Stimulated activated CD4-positive, alpha-beta T cell treated with anti-CD3 and anti-CD28 coated beads, Interleukin-4, amount 100 ng/mL, for 4 hours (primary cell): Measurements from ENCODE around the gene TRIM66.
A peak's percentile ranks its signal among the peaks of the same experiment; 100 is the strongest.

Experiments
- DNase-seq, 2 experiments: peaks; one replicate each; pipeline ENCODE4 v3.0.0-alpha.2; 2020

TRIM66 gene

GRCh38 chr11:8682303-8683114, at the start of gene TRIM66, which contains the start of gene RPL27A:
TRIM66 (minus strand) TSS chr11:8682665; CDS start chr11:8672274, 10,391 bp downstream.
RPL27A (plus strand) TSS chr11:8682792; CDS start chr11:8682814, 22 bp downstream.
- DNase-seq, result peak; percentile 97 to 99

DNA sequence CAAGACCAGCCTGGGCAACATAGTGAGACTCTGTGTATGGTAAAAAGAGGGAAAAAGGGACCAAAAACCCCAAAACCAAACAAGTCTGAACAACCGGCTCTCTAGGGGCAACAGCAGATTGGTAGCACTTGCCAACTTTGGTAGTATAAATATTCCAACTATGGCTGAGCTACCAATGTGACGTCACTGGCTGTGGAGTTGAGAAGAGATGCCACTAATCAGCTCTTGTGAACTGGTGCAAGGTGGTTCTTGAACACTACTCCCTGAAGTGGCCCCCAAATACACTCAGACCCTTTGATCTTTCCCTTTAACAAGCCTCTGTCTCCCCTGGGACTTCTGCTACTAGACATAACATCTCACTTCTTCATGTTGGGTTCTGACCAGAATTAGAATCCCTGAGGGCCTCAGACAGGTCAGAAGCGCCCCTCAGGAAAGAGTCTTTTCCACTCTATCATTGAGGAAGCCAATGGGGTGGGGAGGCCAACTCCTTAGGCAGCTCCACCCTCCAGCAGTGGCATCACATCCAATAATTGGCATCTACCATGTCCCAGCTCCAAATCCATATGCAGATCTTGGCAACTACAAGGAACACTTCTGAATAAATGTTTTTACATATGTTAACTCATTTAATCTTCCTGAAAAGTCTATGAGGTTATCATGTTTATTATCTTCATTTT, 49.3 kb upstream of the TRIM66 start:
- no peak for DNase-seq

DNA sequence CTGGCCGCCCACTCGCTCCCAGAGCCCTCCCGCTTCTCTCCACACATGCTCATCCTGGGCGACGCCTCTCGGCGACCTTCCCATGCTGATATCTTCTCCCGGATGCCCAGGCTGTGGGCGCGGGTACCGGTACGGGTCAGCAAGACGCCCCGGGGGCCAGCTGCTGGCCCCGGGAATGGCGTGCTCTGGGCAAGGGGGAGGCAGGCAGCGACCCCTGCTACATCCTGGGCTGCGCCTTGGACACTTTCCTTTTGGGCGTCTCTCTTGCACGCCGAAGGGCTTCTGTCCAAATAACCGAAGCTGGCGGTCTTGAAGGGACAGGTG, 48.2 kb upstream of the TRIM66 start:
- DNase-seq, result no peak

DNA sequence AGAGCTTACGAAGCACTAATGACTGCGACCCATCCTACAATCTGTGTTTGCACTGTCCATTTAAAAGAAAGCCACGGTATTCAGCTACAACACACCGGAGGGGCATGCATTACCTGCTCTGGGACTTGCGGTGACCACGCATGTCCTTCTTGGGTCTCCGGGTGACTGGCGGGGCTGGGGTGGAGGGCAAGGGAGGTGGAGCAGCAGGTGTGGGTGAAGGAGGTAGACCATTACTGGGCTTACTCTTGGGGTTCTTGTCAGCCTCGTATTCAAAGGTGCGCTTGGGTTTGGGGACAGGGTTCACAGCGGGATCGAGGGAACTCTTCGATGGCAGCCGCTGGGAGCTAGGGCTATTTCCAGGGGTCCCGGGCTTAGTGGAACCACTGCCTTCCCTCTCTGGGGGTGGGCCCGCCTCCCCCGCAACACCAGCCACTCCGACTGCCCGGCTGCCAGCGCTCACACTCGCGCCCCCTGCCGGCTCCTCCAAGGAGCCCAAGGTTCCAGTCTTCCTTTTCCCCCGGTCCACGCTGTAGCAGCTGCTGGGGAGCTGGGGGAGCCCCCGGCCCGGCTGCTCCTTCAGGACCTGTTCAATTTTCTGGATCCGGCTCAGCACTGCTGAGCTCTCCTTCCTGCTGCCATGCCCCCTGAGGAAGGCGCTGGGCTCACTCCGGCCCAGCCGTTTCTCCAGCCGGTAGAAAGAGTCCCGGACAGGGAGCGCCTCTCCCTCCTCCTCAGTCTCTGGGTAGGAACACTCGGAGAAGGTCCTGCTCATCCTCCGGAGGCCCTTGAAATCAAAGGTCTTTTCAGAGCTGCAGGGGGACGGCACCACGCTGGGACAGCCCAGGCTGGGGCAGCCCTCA, 47.6 kb upstream of the TRIM66 start:
- no peak for DNase-seq

DNA sequence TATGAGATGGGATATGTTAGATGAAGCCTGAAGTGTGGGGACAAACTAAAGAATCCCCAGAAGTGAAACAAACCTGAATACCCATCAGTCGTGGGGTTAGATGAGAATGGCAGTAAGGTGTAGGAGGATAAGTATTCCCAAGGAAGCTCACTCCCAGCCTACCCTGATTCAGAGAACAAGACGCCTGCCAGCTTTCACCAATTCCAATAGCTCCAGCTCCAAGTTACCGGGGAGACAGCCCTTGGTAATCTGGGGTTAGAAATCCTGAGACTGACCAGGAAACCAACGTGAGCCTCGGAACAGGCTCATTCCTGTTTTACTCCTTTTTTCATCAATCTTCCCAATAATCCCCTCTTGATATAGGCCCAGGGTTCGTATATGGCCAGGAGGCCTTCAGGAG, 46.6 kb upstream of the TRIM66 start:
- no peak for DNase-seq

DNA sequence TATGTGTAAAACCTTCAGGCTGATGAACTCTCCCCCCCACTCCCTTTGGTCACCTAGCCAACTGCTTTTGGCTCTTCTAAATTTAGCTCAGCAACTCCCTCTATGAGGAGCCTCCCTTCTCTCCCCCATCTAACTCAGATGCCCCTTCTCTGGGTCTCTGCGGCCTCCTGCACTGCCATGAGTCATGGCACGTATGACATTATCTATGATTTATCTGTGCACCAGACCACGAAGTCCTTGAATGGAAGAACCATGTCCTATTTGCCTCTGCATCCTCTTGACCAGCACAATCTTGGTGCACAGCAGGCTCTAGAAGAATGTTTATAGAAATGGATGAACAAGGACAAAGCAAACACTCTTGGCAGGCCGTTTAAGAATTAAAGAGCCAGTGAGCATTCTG, 46.1 kb upstream of the TRIM66 start:
- no peak for DNase-seq

DNA sequence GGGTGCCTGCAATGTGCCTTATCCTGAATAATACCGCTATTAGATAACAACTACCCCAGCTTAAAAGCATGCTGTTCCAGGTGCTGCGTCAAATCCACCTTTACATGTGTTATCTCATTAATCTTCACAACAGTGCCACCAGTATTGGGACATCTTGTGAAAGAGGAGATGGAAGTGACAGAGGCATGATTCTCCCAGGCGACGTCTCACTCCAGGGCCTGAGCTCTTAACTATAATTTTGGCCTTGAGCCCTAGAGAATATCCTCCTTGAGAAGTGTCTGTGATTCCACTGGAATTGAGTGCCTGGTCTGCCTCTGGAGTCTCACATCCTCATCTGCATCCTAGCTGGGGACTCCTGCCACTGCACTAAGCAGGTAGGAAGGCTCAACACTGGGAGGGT, 43.9 kb upstream of the TRIM66 start:
- DNase-seq, result no peak

DNA sequence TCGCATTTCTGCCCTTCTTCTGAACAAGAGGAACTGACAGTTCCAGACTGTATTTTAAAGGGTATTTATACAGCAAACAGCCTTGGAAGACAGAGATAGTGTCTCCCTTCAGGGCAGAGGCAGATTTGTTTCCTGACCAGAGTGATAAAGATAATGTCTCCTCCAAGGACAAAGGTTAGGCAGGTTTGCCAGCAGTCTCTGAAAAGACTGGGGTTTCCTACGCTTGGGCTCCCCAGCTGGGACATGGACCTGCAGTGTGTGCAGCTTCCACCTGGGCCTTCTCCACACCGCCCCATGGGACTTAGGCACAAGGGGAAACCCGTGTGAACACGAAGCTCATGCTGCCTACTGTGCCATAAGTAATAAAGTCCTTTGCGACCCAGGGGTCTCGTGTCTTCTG, 42.2 kb upstream of the TRIM66 start:
- no peak for DNase-seq

DNA sequence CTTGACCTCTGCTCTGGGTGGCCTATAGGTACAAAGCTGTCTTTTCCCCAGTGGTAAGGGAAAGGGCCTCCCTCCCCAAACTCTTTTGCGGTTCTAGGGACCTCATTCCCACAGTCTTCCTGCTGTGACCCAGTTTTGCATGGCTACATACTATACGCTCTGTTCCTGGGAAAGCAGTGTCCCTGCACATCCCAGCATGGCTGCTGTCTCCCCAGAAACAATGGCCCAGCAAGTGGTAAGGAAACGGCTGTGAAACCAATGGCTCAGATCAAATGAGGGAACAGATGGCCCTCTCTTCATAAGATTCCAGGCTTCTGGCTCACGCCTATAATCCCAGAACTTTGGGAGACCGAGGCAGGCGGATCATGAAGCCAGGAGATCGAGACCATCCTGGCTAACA, 41.2 kb upstream of the TRIM66 start:
- no peak for DNase-seq

GRCh38 chr11:8722809-8723208, 40.3 kb upstream of the TRIM66 start:
- DNase-seq, result no peak

- DNase-seq, result no peak
These were observed 39.4 kb upstream of the TRIM66 start for GRCh38 chr11:8721609-8722500.

GRCh38 chr11:8720868-8721608, 38.6 kb upstream of the TRIM66 start:
- no peak for DNase-seq

- DNase-seq, result no peak
These were observed 37.9 kb upstream of the TRIM66 start for GRCh38 chr11:8720352-8720751.

DNA sequence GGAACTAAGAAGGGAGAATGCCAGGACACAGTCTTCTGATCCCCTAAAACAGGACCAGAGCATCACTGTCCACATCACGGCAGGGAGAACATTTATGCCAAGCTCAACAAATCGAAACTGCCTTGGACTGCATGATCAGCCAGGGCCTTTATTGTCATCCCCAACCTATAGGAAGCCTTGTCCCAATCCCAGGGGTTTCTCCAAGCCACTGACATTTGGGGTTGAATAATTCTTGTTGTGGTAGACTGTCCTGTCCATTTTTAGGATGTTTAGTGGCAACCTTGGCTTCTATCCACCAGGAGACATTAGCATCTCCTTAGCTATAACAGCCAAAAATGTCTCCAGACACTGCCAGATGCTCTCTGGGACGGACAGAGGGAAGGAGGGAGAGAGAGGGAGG, 37.3 kb upstream of the TRIM66 start:
- no peak for DNase-seq

DNA sequence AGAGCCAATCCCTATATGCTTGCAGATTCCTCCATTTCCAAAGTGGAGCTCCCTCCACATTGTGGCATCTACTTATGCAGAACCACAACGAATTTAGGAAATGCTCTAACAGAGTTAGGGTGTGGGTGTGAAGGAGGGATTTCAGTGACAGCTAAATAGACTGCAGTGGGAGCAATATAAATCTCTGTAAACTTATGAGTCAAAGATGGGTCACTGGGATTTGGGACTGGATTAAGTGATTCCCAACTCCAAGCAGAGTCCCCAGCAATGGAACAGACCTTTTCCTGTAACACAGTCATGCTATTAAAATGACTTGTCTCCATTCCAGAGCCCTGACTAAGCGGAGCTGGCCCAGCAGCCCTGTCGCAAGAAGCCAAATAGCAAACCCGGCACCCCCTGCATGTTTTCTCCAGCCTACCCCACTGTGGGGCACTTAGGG, 36.8 kb upstream of the TRIM66 start:
- no peak for DNase-seq

- DNase-seq, result no peak
These were observed 35.6 kb upstream of the TRIM66 start for GRCh38 chr11:8717876-8718753.

- no peak for DNase-seq
These were observed 35.0 kb upstream of the TRIM66 start for GRCh38 chr11:8717544-8717875.

DNA sequence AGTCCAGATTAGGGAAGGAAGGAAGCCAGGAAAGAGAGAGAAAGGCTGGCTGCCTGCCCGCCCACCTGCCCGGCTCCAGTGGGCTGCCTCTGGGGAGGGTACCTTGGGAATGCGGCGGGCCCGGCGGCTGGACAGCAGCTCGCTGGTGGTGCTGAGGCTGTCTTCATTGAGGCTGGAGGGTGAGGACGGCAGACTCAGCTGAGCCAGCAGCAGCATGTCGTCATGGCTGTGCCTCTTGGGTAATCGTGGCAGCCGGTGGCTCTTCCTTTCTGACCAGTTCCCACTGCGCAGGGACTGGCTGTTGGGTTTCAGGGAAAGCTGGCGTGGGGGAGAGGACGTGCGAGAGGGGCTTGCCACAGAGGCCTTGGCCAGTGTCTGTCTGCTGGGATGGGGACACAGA, 33.0 kb upstream of the TRIM66 start:
- DNase-seq, result no peak

DNA sequence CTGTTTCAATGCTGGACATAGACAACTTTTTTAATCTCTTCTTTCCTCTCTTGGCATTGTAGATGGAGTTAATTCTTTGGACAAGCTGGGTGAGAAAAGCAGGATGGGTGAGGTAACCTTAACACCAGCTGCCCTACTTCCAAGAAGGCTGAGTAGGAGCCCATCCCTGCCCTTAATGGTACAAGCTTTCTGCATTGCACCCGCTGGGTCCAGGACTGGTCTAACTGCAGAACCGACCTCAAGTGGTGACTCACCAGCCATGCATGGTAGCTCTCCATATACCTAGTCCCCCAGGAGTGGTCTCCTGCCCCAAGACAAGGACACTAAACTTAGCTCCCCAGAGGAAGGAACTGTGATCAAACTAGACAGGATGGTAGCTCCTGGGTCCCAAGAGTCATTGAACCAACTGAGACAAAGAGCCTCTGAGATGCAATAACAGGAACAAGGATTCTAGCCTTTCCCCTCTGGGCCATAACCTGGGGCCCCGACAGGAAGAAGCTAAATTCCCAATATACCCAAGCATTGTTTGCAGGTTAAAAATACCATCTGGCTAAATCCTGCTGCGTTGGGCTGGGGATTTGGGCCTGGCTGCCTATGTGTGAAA, 32.3 kb upstream of the TRIM66 start:
- no peak for DNase-seq

DNA sequence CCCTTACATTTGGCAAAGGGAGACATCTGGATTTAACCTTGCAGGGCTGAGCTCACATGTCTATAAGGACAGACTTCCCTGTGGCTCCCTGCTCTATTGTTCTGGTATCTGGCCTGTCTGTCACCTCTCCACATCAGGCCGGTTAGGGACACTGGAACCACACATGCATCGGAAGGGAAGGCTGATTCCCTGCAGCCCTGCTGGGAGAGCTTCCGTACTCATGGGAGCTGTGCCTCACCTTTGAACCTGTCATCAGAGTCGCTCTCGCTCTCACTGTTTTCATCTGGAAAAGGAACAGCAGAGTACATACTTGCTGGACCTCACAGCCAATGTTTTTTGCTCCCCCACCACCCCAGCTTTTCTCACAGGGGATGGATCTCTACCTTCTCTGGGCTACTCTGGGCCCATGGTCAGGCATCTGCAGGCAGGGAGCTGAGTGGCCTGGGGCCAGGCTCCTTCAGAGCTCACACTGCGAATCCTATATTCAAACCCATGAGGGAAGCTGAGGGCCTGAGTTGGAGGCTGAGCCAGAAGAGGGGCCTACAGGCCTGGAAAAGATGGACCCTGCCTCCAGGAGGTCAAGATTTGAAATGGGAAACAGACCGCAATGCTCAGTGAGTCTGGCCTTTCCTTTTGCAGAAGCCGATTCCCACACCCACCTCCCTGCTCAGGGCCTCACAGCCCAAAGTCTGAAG, 31.4 kb upstream of the TRIM66 start:
- DNase-seq, result no peak
